GM12878 (cell line): ENCODE results near the gene ATF3. TPM values are rescaled to one million over a fixed set of nuclear protein-coding genes. Genes with fewer than 3 reads are reported as not detected.

ENCODE experiments used
- ATAC-seq: fragments of 200-7000 bp; cut with Tn5 transposase; 3 replicates; pipeline ENCODE4 v1.9.1; 2020; ENCODE audit warnings: mild to moderate bottlenecking, moderate library complexity
- BruUV-seq: library from RNA; stranded (reverse); fragments of 400-500 nt; replicated peaks from 2 replicates; lab custom pipeline; 2021; lab: Mats Ljungman, UMichigan
- CTCF ChIA-PET: fragments of 300-600 bp; sonication (Branson Sonifier 250); formaldehyde crosslinking; extraction: SDS; loops from one replicate; lab custom pipeline; 2021; ENCODE audit warnings: inconsistent platforms; lab: Yijun Ruan, JAX
- POLR2A ChIA-PET: fragments of 350-600 bp; formaldehyde crosslinking; extraction: SDS; loops from one replicate; lab custom pipeline; 2021; ENCODE audit warnings: inconsistent platforms; lab: Charles Lee
- RAD21 ChIA-PET: fragments of 300-600 bp; sonication (Branson Sonifier 250); formaldehyde crosslinking; loops from one replicate; lab custom pipeline; 2023; ENCODE audit warnings: antibody characterized with exemption; ENCODE audit not compliant: unreplicated experiment; lab: Charles Lee
- SMC1A ChIA-PET: fragments of 300-600 bp; sonication (Branson Sonifier 250); formaldehyde crosslinking; loops from one replicate; lab custom pipeline; 2023; ENCODE audit not compliant: unreplicated experiment, uncharacterized antibody; lab: Charles Lee
- DNase-seq: peaks from one replicate; pipeline ENCODE4 v3.0.0-alpha.2; 2011; ENCODE audit warnings: low read depth, low spot score
- FAIRE-seq: peaks from 3 replicates; lab custom pipeline; 2011; peaks lifted over from hg19 to GRCh38; lab: Jason Lieb, UNC
- H2AFZ ChIP-seq: 2 replicates; pipeline ENCODE4 v1.6.0; 2011; ENCODE audit warnings: low read depth, low read length, control low read depth; ENCODE audit not compliant: control insufficient read depth
- H3K27ac ChIP-seq: 2 replicates; pipeline ENCODE4 v1.5.1; 2011; ENCODE audit warnings: control low read depth; ENCODE audit not compliant: control insufficient read depth, insufficient read depth
- H3K27me3 ChIP-seq, 2 experiments: replicated peaks in 1 of 2; 2 replicates each; pipeline versions ENCODE4 v1.6.0 to v1.6.1; 2011; ENCODE audit warnings: low read length in 1 of 2; ENCODE audit not compliant: control insufficient read depth in 2 of 2, insufficient read depth in 2 of 2
- H3K36me3 ChIP-seq, 2 experiments: 2 replicates each; pipeline ENCODE4 v1.5.1; 2011; ENCODE audit warnings: low read length in 1 of 2; ENCODE audit not compliant: control insufficient read depth in 2 of 2, insufficient read depth in 2 of 2
- H3K4me1 ChIP-seq: 2 replicates; pipeline ENCODE4 v1.6.1; 2011; ENCODE audit warnings: mild to moderate bottlenecking, low read length, moderate library complexity, mixed read lengths; ENCODE audit not compliant: control insufficient read depth, insufficient read depth
- H3K4me2 ChIP-seq: 2 replicates; pipeline ENCODE4 v1.6.0; 2011; ENCODE audit warnings: control low read depth; ENCODE audit not compliant: control insufficient read depth, insufficient read depth
- H3K4me3 ChIP-seq: fragments of 200-600 bp; sonication (generic); 2 replicates; pipeline ENCODE4 v1.5.1; 2016
- H3K79me2 ChIP-seq: 2 replicates; pipeline ENCODE4 v1.6.0; 2011; ENCODE audit warnings: low read length; ENCODE audit not compliant: control insufficient read depth, insufficient read depth
- H3K9ac ChIP-seq: 2 replicates; pipeline ENCODE4 v1.8.0; 2011; ENCODE audit warnings: low read length, control low read depth, mixed read lengths; ENCODE audit not compliant: control insufficient read depth, insufficient read depth
- H3K9me3 ChIP-seq: replicated peaks from 3 replicates; pipeline ENCODE4 v1.5.1; 2011; ENCODE audit warnings: mild to moderate bottlenecking, low read length; ENCODE audit not compliant: control insufficient read depth, insufficient read depth
- H4K20me1 ChIP-seq: 2 replicates; pipeline ENCODE4 v1.6.0; 2011; ENCODE audit not compliant: control insufficient read depth, insufficient read depth
- CBX3 ChIP-seq: fragments of 200-600 bp; sonication (generic); IDR thresholded peaks from 2 replicates; pipeline ENCODE4 v1.6.1; 2016; ENCODE audit warnings: low read depth, borderline replicate concordance
- HCFC1 ChIP-seq: fragments of 150-350 bp; IDR thresholded peaks from 2 replicates; pipeline ENCODE4 v1.6.1; 2014; ENCODE audit warnings: low read length
- HSF1 ChIP-seq: fragments of 150-350 bp; IDR thresholded peaks from 2 replicates; pipeline ENCODE4 v1.6.1; 2014; ENCODE audit warnings: mild to moderate bottlenecking, low read depth, low read length
- IRF5 ChIP-seq: fragments of 450-650 bp; IDR thresholded peaks from 2 replicates; pipeline ENCODE4 v1.6.1; 2017; ENCODE audit warnings: borderline replicate concordance
- MEF2A ChIP-seq: IDR thresholded peaks from 2 replicates; pipeline ENCODE4 v1.6.1; 2011; ENCODE audit warnings: low read depth, mild to moderate bottlenecking, low read length, moderate library complexity; ENCODE audit not compliant: insufficient read depth
- MEF2B ChIP-seq: fragments of 450-650 bp; IDR thresholded peaks from 2 replicates; pipeline ENCODE4 v1.6.1; 2018; ENCODE audit warnings: mild to moderate bottlenecking, moderate library complexity; ENCODE audit not compliant: partially characterized antibody, poor library complexity, severe bottlenecking
- NBN ChIP-seq: fragments of 450-650 bp; IDR thresholded peaks from 2 replicates; pipeline ENCODE4 v1.6.1; 2016
- PML ChIP-seq: IDR thresholded peaks from 2 replicates; pipeline ENCODE4 v1.6.1; 2012; ENCODE audit warnings: low read length, inconsistent platforms
- POU2F2 ChIP-seq: IDR thresholded peaks from 3 replicates; pipeline ENCODE4 v1.6.1; 2011; ENCODE audit warnings: low read depth, mild to moderate bottlenecking, low read length, borderline replicate concordance
- WRNIP1 ChIP-seq: IDR thresholded peaks from 2 replicates; pipeline ENCODE4 v1.6.1; 2011; ENCODE audit warnings: low read depth, low read length, improper control_type of control experiment, borderline replicate concordance
- ZNF207 ChIP-seq: fragments of 450-650 bp; IDR thresholded peaks from 2 replicates; pipeline ENCODE4 v1.6.1; 2014; ENCODE audit warnings: antibody characterized with exemption, mild to moderate bottlenecking, borderline replicate concordance
- ZSCAN29 ChIP-seq: fragments of 450-650 bp; IDR thresholded peaks from 2 replicates; pipeline ENCODE4 v1.6.1; 2017; ENCODE audit warnings: mild to moderate bottlenecking, moderate library complexity
- WGBS: methylation state at CpG from one replicate; pipeline ENCODE4 v1.1.6; 2016; ENCODE audit warnings: low lambda C conversion rate; ENCODE audit not compliant: insufficient replicate concordance, insufficient coverage; ENCODE audit errors: missing lambda C conversion rate; 5-methylcytosine and 5-hydroxymethylcytosine counted together
- in situ Hi-C: fragments of 300-500 bp; cut with MboI; formaldehyde crosslinking; loops from 9 replicates; pipeline ENCODE4 v1.14.3; 2018; ENCODE audit warnings: mixed read lengths
- intact Hi-C: fragments of 100-400 bp; cut with micrococcal nuclease; formaldehyde crosslinking; loops from one replicate; pipeline ENCODE4 v1.14.2; 2022; ENCODE audit not compliant: unreplicated experiment
- polyA plus RNA-seq, 11 experiments: library from polyadenylated mRNA; depleted of rRNA in 4 of 11; unstranded in 6 of 11; stranded (reverse) in 5 of 11; fragments of >200 nt; fragmentation: Nextera tagmentation in 4 of 11; fragmentation: Illumina TruSeq in 1 of 11; extraction: Ambion mirVana in 4 of 11; extraction: Trizol in 1 of 11; gene quantifications; 1 replicate in 1 of 11; 2 replicates in 10 of 11; pipeline versions ENCODE4 v1.2.1 to v1.2.3, GENCODE V29; 2011 to 2016; ENCODE audit warnings: inconsistent platforms in 2 of 11, missing spikeins in 2 of 11, low read depth in 1 of 11
- total RNA-seq, 4 experiments: library from RNA; depleted of rRNA in 3 of 4; stranded (reverse); fragments of >200 nt in 3 of 4; fragmentation: Illumina TruSeq in 1 of 4; extraction: Trizol in 1 of 4; gene quantifications; 2 replicates each; pipeline versions ENCODE4 v1.2.1 to v1.2.3, GENCODE V29; 2013 to 2021
- TF ChIP-seq, protein P1 (sequence below): fragments of 450-650 bp; formaldehyde crosslinking; IDR thresholded peaks from 2 replicates; pipeline ENCODE4 v1.4.0; 2020; ENCODE audit warnings: mild to moderate bottlenecking, moderate library complexity

The ATF3 gene
- total and polyA plus RNA-seq, 10 of the 15 experiments (the other 5 are each of a cell fraction or from before 2014, with no cell fraction given), result 3.0 to 13.9 (median 8.3) TPM

- SMC1A ChIA-PET, result interaction anchor here (0.6 to 5.7 kb wide), 44 partner anchors 10 to 1012 kb away, joined by 3 to 80 read pairs (median 5); partner anchors contain the start of genes BATF3, NSL1 and TATDN3
- intact Hi-C loops, result loop anchor here (1.0 to 10.0 kb wide), 6 partner anchors 34 to 399 kb away; partner anchors contain the start of gene BATF3
- in situ Hi-C loops, result loop anchor here (5.0 kb wide), 1 partner anchor 332 kb away; no protein-coding TSS in a partner anchor
- Histone ChIP-seq H3K4me3 (peak overlapping the region; percentile 64), H3K4me2 (peak overlapping the region; percentile 77), H3K4me1 (peaks cover 24% of the 10 kb centered on the region), H3K27me3 (no peaks in the 10 kb centered on the region), H3K9ac (peak overlapping the region; percentile 38), H4K20me1 (no peaks in the 10 kb centered on the region), H3K9me3 (no peaks in the 10 kb centered on the region), H3K79me2 (no peaks in the 10 kb centered on the region), H3K36me3 (no peaks in the 10 kb centered on the region), H3K27ac (peak overlapping the region; percentile 33; the same call in 1 of the 2 replicates), H2AFZ (peak overlapping the region; percentile 89)
- POLR2A ChIA-PET, result interaction anchor here (0.5 to 1.6 kb wide), 4 partner anchors 10 to 881 kb away, joined by 3 to 7 read pairs (median 4); no protein-coding TSS in a partner anchor
- FAIRE-seq (peak; percentile 59), DNase-seq (no peak), ATAC-seq (peak; percentile 98)
- BruUV-seq, result no TSS peak
- RAD21 ChIA-PET, result interaction anchor here (0.6 to 5.3 kb wide), 55 partner anchors 8 to 985 kb away, joined by 3 to 66 read pairs (median 5); partner anchors contain the start of genes ATF3 and BATF3
- CTCF ChIA-PET, result interaction anchor here (0.6 to 5.6 kb wide), 79 partner anchors 9 to 984 kb away, joined by 3 to 103 read pairs (median 5); partner anchors contain the start of genes ATF3, BATF3, NSL1 and TATDN3
- 33% methylated on average over 37 of the region's 37 CpGs for WGBS
- TF ChIP-seq HCFC1, result no peak
- no peak for TF ChIP-seq POU2F2
- TF ChIP-seq PML, result no peak
- TF ChIP-seq IRF5, result no peak
- no peak for TF ChIP-seq MEF2A
- TF ChIP-seq CBX3, result no peak
- TF ChIP-seq, protein P1, sequence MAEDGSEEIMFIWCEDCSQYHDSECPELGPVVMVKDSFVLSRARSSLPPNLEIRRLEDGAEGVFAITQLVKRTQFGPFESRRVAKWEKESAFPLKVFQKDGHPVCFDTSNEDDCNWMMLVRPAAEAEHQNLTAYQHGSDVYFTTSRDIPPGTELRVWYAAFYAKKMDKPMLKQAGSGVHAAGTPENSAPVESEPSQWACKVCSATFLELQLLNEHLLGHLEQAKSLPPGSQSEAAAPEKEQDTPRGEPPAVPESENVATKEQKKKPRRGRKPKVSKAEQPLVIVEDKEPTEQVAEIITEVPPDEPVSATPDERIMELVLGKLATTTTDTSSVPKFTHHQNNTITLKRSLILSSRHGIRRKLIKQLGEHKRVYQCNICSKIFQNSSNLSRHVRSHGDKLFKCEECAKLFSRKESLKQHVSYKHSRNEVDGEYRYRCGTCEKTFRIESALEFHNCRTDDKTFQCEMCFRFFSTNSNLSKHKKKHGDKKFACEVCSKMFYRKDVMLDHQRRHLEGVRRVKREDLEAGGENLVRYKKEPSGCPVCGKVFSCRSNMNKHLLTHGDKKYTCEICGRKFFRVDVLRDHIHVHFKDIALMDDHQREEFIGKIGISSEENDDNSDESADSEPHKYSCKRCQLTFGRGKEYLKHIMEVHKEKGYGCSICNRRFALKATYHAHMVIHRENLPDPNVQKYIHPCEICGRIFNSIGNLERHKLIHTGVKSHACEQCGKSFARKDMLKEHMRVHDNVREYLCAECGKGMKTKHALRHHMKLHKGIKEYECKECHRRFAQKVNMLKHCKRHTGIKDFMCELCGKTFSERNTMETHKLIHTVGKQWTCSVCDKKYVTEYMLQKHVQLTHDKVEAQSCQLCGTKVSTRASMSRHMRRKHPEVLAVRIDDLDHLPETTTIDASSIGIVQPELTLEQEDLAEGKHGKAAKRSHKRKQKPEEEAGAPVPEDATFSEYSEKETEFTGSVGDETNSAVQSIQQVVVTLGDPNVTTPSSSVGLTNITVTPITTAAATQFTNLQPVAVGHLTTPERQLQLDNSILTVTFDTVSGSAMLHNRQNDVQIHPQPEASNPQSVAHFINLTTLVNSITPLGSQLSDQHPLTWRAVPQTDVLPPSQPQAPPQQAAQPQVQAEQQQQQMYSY (CRISPR knock-in tag), result no peak
- peak; percentile 67; the same call in 1 of the 2 replicates for TF ChIP-seq NBN
- TF ChIP-seq ZSCAN29, result no peak; the same call in 1 of the 2 replicates
- TF ChIP-seq HSF1, result no peak
- TF ChIP-seq WRNIP1, result no peak
- TF ChIP-seq MEF2B, result no peak
- TF ChIP-seq ZNF207, result no peak
Observed at GRCh38 chr1:212665241-212666115, 56.9 kb downstream of the ATF3 start.
